ENCODE measurements around the gene CYB5B.

- TF ChIP-seq EZH2phosphoT487 (IDR thresholded peaks at IDR 0.05; ENCODE audit: insufficient read depth, low read depth), result no peak
- no peak for TF ChIP-seq EZH2 (IDR thresholded peaks at IDR 0.05; ENCODE audit: insufficient read depth, poor library complexity, severe bottlenecking)
Measured at GRCh38 chr16:69496896-69497295, 72.5 kb downstream of the CYB5B start.
